ENCODE measurements around the gene POLR2F. TPM values are rescaled to one million over a fixed set of nuclear protein-coding genes. Genes with fewer than 3 reads are reported as not detected.

The POLR2F gene
- total and polyA plus RNA-seq, 9 of the 15 experiments (the other 6 are each of a cell fraction or from before 2014, with no cell fraction given) = 98.9 to 410 (median 168) TPM

GRCh38 chr22:37905534-37906363 is 47.8 kb upstream of the POLR2F start, which contains the start of gene MICALL1 (continued):
- TF ChIP-seq CHD7 (IDR thresholded peaks at IDR 0.05; ENCODE audit: low read depth, low read length) (no peak), NCOA4 (IDR thresholded peaks at IDR 0.05; ENCODE audit: partially characterized antibody) (no peak), ZNF75A (CRISPR knock-in tag; IDR thresholded peaks at IDR 0.05) (no peak), CXXC5 (CRISPR knock-in tag; IDR thresholded peaks at IDR 0.05) (peak; percentile 92), OTX1 (CRISPR knock-in tag; IDR thresholded peaks at IDR 0.05) (no peak), TRIM24 (IDR thresholded peaks at IDR 0.05) (0 out of 4 replicates have a peak, but pooled peaks of 1 of the 2 experiments have one; percentile 10), RBFOX2 (IDR thresholded peaks at IDR 0.05; ENCODE audit: low read depth, low read length) (peak; percentile 89), POLR3A (IDR thresholded peaks at IDR 0.05; ENCODE audit: borderline replicate concordance, extremely low read depth, insufficient read depth, insufficient read length) (no peak), NCOA6 (IDR thresholded peaks at IDR 0.05) (0 out of 2 replicates have a peak, but pooled peaks have one; percentile 44), IRF9 (tag; IDR thresholded peaks at IDR 0.05) (no peak), ZNF398 (CRISPR knock-in tag; IDR thresholded peaks at IDR 0.05) (no peak), RAD21 (CRISPR knock-in tag; conservative IDR thresholded peaks at IDR 0.05 in 1 of 2, IDR thresholded peaks at IDR 0.05 in 1 of 2) (peak in 1 of 2 experiments; percentile 54; a peak in 2 of 4 replicates)
